Activated CD4-positive, alpha-beta T cell treated with anti-CD3 and anti-CD28 coated beads, Interleukin-2, Interleukin-6, amounts not matched to agents 100 ng/mL and 50 ng/mL, durations not matched to agents 16 hours and 8 hours (primary cell): ENCODE results near the gene POLR2E.
A peak's percentile ranks its signal among the peaks of the same experiment; 100 is the strongest.

Source experiments
- DNase-seq: peaks from one replicate; pipeline ENCODE4 v3.0.0-alpha.2; 2020

POLR2E gene

GRCh38 chr19:1076046-1076386 lies 19.2 kb downstream of the POLR2E start:
- no peak for DNase-seq

GRCh38 chr19:1074544-1075283 lies 20.5 kb downstream of the POLR2E start:
- DNase-seq = peak; percentile 91

- no peak for DNase-seq
These were observed 21.1 kb downstream of the POLR2E start for GRCh38 chr19:1073956-1074517.

- DNase-seq = no peak
These were observed 21.9 kb downstream of the POLR2E start for GRCh38 chr19:1073063-1073955.

GRCh38 chr19:1072371-1073015 lies 22.7 kb downstream of the POLR2E start:
- DNase-seq = no peak

- DNase-seq = no peak
These were observed 24.0 kb downstream of the POLR2E start for GRCh38 chr19:1070931-1071791.

- DNase-seq = no peak
These were observed 24.6 kb downstream of the POLR2E start for GRCh38 chr19:1070576-1070930.

- DNase-seq = peak; percentile 91
These were observed 26.0 kb downstream of the POLR2E start for GRCh38 chr19:1069009-1069779.

- DNase-seq = peak; percentile 86
These were observed 26.9 kb downstream of the POLR2E start for GRCh38 chr19:1068009-1069001.

GRCh38 chr19:1067341-1067957 lies 27.7 kb downstream of the POLR2E start:
- DNase-seq = no peak

- peak; percentile 91 for DNase-seq
These were observed 28.3 kb downstream of the POLR2E start, which contains the start of gene ARHGAP45 for GRCh38 chr19:1066748-1067340. ARHGAP45 (plus strand) TSS chr19:1067167; CDS start chr19:1067406, 239 bp downstream.

GRCh38 chr19:1066251-1066747 lies 28.9 kb downstream of the POLR2E start:
- DNase-seq = no peak

GRCh38 chr19:1065606-1066109 lies 29.5 kb downstream of the POLR2E start:
- DNase-seq = no peak

GRCh38 chr19:1064661-1065605 lies 30.2 kb downstream of the POLR2E start:
- DNase-seq = peak; percentile 83

- DNase-seq = no peak
These were observed 31.1 kb downstream of the POLR2E start for GRCh38 chr19:1063909-1064660.

- peak; percentile 70 for DNase-seq
These were observed 31.9 kb downstream of the POLR2E start for GRCh38 chr19:1063030-1063908.
